ENCODE measurements around the gene VAMP4. TPM values are rescaled to one million over a fixed set of nuclear protein-coding genes. Genes with fewer than 3 reads are reported as not detected.

The VAMP4 gene
- total and polyA plus RNA-seq, 10 of the 15 experiments (the other 5 are each of a cell fraction or from before 2014, with no cell fraction given) = 0.90 to 7.9 (median 4.3) TPM

DNA sequence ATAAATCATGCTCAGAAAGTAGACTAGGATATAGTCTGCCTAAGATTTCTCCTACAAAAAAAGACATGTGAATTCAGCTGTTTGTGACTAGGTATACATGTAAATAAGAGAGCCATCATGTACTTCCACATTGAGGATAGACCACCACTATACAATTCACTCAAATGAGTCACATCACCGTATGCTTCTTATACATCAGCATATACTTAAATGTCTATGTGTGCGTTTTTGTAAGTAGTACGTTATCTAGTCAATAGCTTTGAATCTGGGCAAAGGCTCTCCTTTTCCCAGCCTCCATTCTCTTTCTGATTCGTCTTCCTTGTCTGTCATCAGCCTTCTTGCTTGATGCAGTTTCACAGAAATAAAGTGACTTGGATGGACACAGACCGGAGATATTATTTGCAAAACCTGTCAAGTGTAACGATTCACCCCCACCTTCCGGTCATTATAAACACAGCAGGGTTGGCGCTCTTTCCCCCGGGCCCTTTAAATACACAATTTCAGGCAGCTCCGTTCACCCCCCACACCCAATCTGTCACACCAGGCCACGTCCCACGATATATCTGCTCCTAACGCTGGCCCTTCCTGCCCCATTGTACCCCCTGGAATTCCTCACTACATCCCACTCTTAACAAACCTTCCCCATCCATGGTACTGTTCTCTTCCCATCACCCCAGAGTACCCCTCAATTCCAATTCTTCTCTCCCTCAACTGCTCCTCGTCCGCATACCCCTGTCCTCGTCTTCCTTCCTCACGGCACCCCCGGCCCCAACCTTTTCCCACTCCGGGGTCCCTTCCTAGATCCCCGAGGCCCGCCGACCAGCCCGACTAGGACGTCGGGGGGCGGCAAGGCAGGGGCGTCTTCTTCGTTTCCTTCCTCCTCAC is 636 bp downstream of the VAMP4 start (continued):
- TF ChIP-seq CUX1 (IDR thresholded peaks at IDR 0.05; ENCODE audit: insufficient replicate concordance, low read depth, low read length) = no peak
- TF ChIP-seq GATAD2B (conservative IDR thresholded peaks at IDR 0.05; ENCODE audit: low read depth) = no peak
- TF ChIP-seq, protein P1, sequence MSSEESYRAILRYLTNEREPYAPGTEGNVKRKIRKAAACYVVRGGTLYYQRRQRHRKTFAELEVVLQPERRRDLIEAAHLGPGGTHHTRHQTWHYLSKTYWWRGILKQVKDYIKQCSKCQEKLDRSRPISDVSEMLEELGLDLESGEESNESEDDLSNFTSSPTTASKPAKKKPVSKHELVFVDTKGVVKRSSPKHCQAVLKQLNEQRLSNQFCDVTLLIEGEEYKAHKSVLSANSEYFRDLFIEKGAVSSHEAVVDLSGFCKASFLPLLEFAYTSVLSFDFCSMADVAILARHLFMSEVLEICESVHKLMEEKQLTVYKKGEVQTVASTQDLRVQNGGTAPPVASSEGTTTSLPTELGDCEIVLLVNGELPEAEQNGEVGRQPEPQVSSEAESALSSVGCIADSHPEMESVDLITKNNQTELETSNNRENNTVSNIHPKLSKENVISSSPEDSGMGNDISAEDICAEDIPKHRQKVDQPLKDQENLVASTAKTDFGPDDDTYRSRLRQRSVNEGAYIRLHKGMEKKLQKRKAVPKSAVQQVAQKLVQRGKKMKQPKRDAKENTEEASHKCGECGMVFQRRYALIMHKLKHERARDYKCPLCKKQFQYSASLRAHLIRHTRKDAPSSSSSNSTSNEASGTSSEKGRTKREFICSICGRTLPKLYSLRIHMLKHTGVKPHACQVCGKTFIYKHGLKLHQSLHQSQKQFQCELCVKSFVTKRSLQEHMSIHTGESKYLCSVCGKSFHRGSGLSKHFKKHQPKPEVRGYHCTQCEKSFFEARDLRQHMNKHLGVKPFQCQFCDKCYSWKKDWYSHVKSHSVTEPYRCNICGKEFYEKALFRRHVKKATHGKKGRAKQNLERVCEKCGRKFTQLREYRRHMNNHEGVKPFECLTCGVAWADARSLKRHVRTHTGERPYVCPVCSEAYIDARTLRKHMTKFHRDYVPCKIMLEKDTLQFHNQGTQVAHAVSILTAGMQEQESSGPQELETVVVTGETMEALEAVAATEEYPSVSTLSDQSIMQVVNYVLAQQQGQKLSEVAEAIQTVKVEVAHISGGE (CRISPR knock-in tag; IDR thresholded peaks at IDR 0.05) = no peak
- no peak for TF ChIP-seq BACH1 (IDR thresholded peaks at IDR 0.05; ENCODE audit: borderline replicate concordance)
- peak; percentile 25; the same call in 1 of the 2 replicates for TF ChIP-seq MTA3 (IDR thresholded peaks at IDR 0.05; ENCODE audit: borderline replicate concordance, low read length)
- no peak for TF ChIP-seq EED (IDR thresholded peaks at IDR 0.05; ENCODE audit: low read depth)
- TF ChIP-seq, protein P2, sequence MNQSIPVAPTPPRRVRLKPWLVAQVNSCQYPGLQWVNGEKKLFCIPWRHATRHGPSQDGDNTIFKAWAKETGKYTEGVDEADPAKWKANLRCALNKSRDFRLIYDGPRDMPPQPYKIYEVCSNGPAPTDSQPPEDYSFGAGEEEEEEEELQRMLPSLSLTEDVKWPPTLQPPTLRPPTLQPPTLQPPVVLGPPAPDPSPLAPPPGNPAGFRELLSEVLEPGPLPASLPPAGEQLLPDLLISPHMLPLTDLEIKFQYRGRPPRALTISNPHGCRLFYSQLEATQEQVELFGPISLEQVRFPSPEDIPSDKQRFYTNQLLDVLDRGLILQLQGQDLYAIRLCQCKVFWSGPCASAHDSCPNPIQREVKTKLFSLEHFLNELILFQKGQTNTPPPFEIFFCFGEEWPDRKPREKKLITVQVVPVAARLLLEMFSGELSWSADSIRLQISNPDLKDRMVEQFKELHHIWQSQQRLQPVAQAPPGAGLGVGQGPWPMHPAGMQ (IDR thresholded peaks at IDR 0.05; ENCODE audit: borderline replicate concordance) = no peak
- no peak for TF ChIP-seq ZNF687 (IDR thresholded peaks at IDR 0.05)
- no peak for TF ChIP-seq NFYB (IDR thresholded peaks at IDR 0.05; ENCODE audit: insufficient read depth, low read depth, low read length)
- no peak for TF ChIP-seq STAT1 (conservative IDR thresholded peaks at IDR 0.05)
- TF ChIP-seq SMC3 (IDR thresholded peaks at IDR 0.05; ENCODE audit: borderline replicate concordance, low read length) = no peak
- TF ChIP-seq TCF7 (IDR thresholded peaks at IDR 0.05; ENCODE audit: borderline replicate concordance) = no peak
- TF ChIP-seq BHLHE40 (IDR thresholded peaks at IDR 0.05; ENCODE audit: borderline replicate concordance in 1 of 2, low read depth in 2 of 2, low read length in 1 of 2) = no peak
- TF ChIP-seq SREBF2 (IDR thresholded peaks at IDR 0.05; ENCODE audit: low read length) = no peak
